HFF-Myc (cell line): ENCODE data around the gene RSRP1.
"Not testable (repeated sequence)": the region's sequence is repeated elsewhere in the genome, so short reads cannot be mapped to it uniquely, and the experiment has no call there.

Experiments used
- DNase-seq: peaks from one replicate; pipeline ENCODE4 v3.0.0-alpha.2; 2011; ENCODE audit warnings: low read depth; ENCODE audit errors: extremely low read depth
- H3K4me3 ChIP-seq: replicated peaks from 2 replicates; pipeline ENCODE4 v1.5.1; 2011; ENCODE audit warnings: low read depth, mild to moderate bottlenecking, control low read depth, low read length
- TF ChIP-seq, protein P1 (sequence below): IDR thresholded peaks from 2 replicates; pipeline ENCODE4 v1.5.1; 2012; ENCODE audit warnings: mild to moderate bottlenecking, low read depth, low read length, control low read depth; ENCODE audit errors: missing control alignments

Gene RSRP1, protein sequence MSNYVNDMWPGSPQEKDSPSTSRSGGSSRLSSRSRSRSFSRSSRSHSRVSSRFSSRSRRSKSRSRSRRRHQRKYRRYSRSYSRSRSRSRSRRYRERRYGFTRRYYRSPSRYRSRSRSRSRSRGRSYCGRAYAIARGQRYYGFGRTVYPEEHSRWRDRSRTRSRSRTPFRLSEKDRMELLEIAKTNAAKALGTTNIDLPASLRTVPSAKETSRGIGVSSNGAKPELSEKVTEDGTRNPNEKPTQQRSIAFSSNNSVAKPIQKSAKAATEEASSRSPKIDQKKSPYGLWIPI

DNA sequence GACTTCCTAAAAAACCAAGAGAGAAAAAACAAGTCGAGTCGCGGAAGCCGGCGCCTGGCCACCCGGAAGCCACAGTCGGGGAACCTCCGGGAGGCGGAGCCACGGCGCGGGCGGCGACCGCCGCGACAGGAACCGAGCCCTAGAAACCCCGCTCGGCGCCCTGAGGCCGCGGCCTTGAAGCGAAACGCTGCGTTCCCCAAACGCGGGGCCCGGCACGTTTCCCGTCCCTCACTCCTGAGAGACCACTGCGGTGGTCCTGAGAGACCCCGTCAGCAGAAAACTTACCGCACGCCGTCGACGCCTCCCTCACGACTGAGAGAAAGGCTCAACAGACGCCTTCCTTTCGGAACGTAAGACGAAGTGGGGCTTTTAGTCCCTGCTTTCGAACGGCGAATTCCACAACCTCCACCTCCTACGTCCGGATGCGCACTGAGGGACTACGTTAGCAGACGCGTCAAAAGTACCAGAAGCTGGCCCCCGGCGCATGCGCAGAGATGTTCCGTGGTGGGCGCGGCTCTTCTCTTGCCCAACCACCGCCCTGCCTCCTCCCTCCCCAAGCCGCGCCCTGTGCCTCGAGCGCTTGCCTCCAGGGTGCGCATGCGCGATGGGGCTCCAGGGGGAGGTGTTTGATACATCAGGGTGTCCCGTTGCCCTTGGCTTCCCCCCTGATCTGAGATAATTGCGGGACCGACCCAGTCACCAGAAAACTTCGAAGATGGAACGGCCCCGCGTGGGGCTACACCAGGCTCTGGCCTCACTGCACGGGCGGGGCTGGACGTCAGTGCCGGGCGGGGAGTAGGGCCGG is at the start of gene RSRP1:
RSRP1 (minus strand) TSS at position 431 of the 805 bp plus-strand sequence. CDS start 491 bp downstream, outside the sequence.
- TF ChIP-seq, protein P1, sequence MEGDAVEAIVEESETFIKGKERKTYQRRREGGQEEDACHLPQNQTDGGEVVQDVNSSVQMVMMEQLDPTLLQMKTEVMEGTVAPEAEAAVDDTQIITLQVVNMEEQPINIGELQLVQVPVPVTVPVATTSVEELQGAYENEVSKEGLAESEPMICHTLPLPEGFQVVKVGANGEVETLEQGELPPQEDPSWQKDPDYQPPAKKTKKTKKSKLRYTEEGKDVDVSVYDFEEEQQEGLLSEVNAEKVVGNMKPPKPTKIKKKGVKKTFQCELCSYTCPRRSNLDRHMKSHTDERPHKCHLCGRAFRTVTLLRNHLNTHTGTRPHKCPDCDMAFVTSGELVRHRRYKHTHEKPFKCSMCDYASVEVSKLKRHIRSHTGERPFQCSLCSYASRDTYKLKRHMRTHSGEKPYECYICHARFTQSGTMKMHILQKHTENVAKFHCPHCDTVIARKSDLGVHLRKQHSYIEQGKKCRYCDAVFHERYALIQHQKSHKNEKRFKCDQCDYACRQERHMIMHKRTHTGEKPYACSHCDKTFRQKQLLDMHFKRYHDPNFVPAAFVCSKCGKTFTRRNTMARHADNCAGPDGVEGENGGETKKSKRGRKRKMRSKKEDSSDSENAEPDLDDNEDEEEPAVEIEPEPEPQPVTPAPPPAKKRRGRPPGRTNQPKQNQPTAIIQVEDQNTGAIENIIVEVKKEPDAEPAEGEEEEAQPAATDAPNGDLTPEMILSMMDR: no peak
- DNase-seq: peak; percentile 91
- H3K4me3 ChIP-seq: peak within 1 kb of the TSS; percentile 97

DNA sequence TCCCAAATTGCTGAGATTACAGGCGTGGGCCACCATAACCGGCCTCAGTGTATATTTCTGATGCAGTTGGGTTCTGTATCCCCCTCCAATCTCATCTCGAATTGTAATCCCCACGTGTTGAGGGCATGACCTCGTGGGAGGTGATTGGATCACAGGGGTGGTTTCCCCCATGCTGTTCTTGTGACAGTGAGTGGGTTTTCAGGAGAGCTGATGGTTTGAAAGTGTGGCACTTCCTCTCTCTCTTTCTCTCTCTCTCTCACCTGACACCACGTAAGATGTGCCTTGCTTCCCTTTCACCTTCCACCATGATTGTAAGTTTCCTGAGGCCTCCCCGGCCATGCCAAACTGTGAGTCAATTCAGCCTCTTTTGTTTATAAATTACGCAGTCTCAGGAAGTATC is 49.2 kb upstream of the RSRP1 start:
- DNase-seq, H3K4me3 ChIP-seq: not testable (repeated sequence)

DNA sequence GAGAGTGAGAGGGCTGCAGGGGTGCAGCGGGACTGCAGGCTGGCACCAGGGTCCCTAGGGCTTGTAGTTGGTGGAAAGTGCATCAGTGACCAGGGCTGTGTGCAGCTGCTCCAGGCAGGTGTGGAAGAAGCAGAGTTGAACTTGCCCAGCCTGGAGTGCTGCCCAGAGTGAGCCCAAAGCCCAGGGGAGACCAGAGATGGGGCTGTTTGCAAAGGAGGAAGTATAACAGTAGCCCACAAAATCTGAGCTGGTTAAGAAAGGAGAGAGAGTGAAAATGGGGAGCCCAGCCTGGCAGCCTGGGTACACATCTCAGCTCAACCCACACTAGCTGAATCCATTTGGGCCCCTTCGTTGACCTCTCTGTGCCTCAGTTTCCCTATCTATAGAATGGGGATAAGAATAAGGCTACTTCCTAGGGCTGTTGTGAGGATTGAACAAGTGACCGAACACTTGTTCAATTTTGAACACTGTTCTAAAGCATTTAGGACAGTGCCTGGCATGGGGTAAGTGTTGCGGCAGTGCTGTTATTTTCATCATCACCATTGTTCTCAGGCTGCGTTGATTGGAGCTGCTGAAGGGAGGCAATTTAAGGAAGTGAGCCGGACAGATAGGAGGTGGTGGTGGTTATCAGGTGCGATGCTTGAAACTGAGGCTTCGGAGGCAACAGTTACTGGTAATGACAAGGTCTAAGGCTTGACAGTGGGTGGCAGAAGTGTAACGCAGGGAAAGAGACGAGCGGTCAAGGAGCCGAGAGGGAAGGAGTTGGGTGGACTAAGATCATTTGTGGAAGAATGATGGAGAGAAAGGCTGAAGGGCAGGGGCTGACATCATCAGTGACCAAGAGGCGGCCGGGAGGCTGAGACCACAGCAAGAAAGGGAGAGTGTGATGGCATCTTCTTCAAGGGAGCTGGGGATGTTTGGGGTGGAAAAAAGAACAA is 47.9 kb upstream of the RSRP1 start:
- H3K4me3 ChIP-seq, DNase-seq: not testable (repeated sequence)

DNA sequence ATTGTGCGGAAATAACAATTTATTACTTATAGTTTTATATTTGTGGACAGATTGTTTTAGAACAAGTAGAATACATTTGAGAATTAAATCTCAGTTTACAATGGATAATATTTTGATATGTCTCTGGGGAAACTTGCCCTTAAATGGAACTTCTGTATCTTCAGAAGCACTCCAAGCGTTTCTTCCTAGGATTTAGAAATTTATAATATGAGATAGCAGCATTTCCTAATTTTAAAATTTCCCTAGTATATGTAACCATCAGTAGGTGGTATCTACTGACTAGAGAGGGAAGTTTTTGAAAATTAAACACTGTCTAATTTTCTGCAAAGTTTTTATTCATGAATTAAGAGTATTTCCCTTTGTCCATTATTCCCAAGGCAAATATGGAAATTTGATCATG is 46.2 kb upstream of the RSRP1 start:
- DNase-seq, H3K4me3 ChIP-seq: not testable (repeated sequence)

DNA sequence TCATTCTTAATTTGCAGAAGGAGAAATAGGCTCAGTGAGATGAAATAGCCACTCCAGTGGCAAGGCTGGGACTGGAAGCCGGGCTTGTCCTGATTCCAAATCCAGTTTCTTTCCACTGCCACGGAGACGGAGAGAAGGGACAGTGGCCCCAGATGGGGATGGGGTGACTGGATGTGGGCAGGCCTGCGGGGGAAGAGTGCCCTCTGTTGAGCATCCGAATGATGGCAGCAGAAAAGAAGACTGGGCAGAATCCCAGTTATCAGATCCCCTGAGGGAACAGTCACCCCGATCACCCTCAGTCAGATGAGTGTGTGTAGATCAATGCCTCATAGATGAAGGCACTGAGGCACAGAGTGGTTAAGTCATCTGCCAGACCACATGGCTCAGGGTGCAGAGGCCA is 42.8 kb upstream of the RSRP1 start:
- not testable (repeated sequence) for DNase-seq, H3K4me3 ChIP-seq

DNA sequence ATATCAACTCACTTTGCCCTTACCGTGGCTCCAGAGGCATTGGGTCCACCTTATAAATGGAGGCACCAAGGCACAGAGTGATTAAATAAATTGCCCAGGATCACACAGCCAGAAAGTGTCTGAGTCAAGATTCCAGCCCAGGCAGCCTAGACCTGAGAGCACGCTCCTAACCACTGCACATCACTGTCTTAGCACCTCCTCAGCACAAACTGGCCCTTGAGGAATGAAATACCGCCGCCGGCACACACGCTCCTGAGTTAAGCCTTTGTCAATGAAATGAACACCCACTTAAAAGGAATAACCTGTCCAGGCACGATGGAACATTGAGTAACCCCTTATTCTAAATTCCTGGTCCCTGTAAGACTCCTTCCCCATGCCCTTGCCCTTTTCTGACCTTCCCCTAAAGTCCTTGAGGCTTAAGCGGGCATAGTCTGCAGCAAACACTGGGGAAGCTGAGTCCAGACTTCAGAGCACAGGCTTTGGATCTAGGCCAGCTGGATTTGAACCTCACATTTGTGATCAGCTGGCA is 41.4 kb upstream of the RSRP1 start:
- DNase-seq, H3K4me3 ChIP-seq: not testable (repeated sequence)

DNA sequence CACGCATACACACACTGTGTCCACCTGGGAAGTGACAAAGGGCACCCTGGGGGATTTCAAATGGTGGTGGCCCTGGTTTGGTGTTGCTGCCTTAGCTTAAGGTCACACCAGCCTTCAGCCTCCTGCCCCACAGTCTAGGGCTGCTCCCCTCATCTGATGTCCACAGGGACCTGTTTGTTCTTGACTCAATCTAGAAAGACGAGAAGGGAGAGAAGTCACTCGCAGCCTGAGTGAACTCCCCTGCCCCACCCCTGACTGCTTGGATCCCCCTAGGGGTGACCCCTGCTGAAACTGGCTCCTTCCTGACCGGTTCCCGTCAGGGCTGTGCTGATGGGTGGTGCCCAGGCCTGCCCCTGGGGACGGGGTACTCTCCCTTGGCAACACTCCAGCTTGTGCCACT is 39.9 kb upstream of the RSRP1 start:
- not testable (repeated sequence) for DNase-seq, H3K4me3 ChIP-seq

DNA sequence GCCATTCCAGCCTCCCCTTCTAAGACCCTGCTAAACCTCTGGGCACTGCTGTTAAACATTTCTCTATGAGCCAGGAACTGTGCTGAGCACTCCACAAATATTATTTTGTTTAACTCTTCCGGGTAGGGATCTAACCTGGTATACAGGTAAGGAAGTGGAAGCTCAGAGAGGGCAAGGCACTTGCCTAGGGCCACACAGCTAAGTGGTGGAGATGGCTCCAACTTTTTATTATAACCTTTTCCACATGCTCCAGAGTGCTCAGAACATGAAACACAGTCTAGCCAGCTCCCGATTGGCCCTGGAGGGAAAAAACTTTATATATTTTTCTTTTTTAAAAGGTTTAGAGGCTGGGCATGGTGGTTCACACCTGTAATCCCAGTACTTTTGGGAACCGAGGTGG is 38.6 kb upstream of the RSRP1 start:
- DNase-seq, H3K4me3 ChIP-seq: not testable (repeated sequence)

DNA sequence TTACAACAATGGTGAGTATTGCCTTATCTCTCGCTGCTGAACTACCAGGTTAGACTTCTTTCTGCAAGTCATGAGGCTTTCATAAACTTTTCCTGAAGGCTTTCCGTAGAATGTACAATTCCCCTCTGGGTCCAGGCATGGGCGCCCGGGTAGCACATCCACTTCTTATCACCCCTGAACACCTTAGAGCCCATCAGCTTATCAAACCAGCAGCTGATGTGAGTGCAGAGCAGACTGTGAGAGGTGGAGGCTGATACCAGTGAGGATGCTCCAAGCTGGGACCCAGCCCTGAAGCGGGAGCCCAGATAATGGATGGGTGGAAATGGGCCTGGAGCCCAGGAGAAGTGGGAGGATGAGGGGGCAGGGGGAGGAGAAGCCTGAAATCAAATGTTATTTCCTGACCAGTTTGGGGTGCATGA is 32.4 kb upstream of the RSRP1 start:
- H3K4me3 ChIP-seq, DNase-seq: not testable (repeated sequence)

DNA sequence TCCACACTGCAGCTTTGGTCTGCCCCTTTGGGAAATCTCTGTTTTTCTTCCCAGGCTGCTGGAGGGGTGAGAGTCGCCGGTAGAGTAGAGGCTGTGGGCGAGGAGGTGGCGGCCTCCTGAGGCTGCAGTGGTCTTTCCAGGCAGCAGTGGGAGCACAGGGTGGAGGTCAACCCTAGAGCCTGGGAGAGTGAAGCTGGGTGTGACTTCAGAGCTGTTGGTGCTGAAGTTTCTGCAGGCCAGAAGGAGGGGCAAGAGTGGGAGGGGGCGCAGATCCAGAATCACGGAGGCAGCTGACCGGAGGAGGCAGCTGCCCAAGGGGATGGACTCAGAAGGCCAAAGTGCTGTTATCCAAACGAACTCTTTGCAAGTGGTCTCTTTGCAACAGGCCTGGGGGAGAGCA is 31.5 kb upstream of the RSRP1 start:
- DNase-seq, H3K4me3 ChIP-seq: not testable (repeated sequence)

DNA sequence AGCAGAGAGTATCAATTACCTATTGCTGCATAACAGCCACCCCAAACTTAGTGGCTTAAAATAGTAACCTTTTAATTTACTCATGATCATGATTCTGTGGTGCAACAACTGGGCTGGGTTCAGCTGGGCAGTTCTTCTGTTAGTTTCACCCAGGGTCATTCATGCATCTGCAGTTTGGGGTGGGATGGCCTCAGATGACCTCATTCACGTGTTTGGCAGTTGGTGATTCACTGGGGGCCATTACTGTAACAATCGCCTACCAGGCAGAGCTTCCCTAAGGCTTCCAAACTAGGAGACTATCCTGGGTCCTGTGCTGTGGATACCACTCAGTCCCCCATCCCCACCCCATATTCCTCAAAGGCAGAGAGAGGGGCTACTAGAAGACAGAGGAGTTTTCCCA is 31.1 kb upstream of the RSRP1 start:
- DNase-seq, H3K4me3 ChIP-seq: not testable (repeated sequence)

DNA sequence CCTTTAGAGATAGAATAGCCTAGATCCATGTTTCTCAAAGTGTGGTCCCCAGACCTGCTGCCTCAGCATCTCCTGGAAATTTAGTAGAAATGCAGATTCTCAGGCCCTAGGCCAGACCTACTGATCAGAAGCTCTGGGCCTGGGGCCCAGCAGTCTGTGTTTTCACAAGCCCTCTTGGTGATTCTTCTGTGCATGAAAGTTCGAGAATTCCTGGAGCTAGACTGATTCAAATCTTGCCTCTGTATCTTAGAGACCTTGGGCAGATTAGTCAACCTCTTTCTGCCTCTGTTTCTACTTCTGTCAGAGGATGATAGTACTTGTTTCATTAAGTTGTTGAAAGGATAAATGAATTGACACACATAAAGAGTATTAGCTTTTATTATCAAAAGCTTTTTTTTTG is 30.0 kb upstream of the RSRP1 start:
- DNase-seq, H3K4me3 ChIP-seq: not testable (repeated sequence)

DNA sequence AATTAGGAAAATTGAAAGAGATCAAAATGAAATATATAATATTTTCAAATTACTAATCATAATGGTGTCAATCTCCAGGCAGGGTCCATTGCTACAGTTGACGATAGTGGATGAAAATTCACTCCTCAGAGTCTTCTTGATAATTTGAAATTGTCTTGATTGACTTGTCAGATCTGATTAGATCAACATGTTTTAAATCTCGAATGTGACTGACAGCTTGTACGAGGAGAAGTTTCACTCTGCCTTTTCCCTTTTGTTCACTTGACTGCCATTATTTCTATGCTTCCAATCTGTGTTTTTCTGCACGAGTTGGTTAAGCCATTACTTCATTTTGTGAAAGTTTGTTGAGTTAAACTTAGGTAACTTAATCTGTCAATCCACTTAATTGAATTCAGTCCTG is 28.4 kb upstream of the RSRP1 start:
- H3K4me3 ChIP-seq, DNase-seq: not testable (repeated sequence)

DNA sequence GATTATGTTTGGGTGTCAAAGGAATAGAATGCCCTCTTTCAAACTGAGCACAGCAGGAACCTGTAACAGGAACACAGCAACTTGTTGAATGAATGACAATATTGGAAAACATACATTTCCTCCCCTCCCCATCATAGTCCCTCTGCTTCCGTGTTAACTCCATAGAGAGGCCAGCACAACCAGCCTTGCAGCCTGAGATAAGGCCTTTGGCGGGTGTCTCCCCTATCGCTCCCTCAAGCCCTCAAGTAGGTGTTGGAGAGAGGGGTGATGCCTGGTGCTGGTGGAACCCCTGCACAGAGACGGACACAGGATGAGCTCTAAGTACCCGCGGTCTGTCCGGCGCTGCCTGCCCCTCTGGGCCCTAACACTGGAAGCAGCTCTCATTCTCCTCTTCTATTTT is 25.0 kb upstream of the RSRP1 start, which contains the start of gene RHD:
RHD (plus strand) TSS at position 272 of the 400 bp plus-strand sequence; CDS start at position 311, 39 bp downstream.
- DNase-seq, H3K4me3 ChIP-seq: not testable (repeated sequence)

DNA sequence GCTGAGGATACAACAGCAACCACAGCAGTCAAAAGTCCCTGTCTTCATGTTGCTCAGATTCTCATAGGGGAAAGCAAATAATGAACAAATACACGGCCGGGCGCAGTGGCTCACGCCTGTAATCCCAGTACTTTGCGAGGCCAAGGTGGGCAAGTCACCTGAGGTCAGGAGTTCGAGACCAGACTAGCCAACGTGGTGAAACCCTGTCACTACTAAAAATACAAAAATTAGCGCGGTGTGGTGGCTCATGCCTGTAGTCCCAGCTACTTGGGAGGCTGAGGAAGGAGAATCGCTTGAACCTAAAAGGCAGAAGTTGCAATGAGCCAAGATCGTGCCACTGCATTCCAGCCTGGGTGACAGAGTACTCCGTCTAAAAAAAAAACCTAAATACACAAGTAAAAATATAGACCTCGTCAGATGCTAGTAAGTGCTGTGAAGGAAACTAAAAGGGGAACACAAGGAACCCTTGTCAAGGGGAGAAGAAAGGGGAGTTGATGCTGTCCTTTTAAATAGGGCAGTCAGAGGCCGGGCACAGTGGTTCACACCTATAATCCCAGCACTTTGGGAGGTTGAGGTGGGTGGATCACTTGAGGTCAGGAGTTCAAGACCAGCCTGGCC is 21.0 kb upstream of the RSRP1 start:
- peak overlapping the region; percentile 49 for H3K4me3 ChIP-seq
- DNase-seq: not testable (repeated sequence)
